22Rv1 (cell line): Measurements from ENCODE around the gene SFXN1.

Experiments used
- H3K27ac ChIP-seq: fragments of 450-650 bp; 2 replicates; pipeline ENCODE4 v1.5.1; 2017
- CTCF ChIP-seq: fragments of 450-650 bp; IDR thresholded peaks from 2 replicates; pipeline ENCODE4 v1.5.1; 2017; ENCODE audit warnings: mild to moderate bottlenecking
- ZFX ChIP-seq: fragments of 450-650 bp; IDR thresholded peaks from 2 replicates; pipeline ENCODE4 v1.6.1; 2017; ENCODE audit warnings: antibody characterized with exemption, borderline replicate concordance

Gene SFXN1

GRCh38 chr5:175517824-175518450 lies 39.6 kb downstream of the SFXN1 start:
- H3K27ac ChIP-seq, result no peak overlapping the region
- no peak for TF ChIP-seq CTCF
- no peak for TF ChIP-seq ZFX

- H3K27ac ChIP-seq, result no peak overlapping the region
These were observed 40.6 kb downstream of the SFXN1 start for GRCh38 chr5:175519006-175519405.

GRCh38 chr5:175520321-175520720 lies 42.0 kb downstream of the SFXN1 start:
- no peak for TF ChIP-seq CTCF
- TF ChIP-seq ZFX, result no peak
- no peak overlapping the region for H3K27ac ChIP-seq

More at GRCh38 chr5:175519006-175519405, 40.6 kb downstream of the SFXN1 start:
- no peak for TF ChIP-seq ZFX
- TF ChIP-seq CTCF, result no peak

GRCh38 chr5:175520873-175521272 lies 42.5 kb downstream of the SFXN1 start:
- no peak overlapping the region for H3K27ac ChIP-seq
- TF ChIP-seq ZFX (no peak), CTCF (no peak)

- TF ChIP-seq CTCF, result no peak
- no peak for TF ChIP-seq ZFX
- H3K27ac ChIP-seq, result no peak overlapping the region
These were observed 43.0 kb downstream of the SFXN1 start for GRCh38 chr5:175521313-175521833.

GRCh38 chr5:175523292-175523691 lies 44.9 kb downstream of the SFXN1 start:
- no peak overlapping the region for H3K27ac ChIP-seq
- no peak for TF ChIP-seq CTCF
- TF ChIP-seq ZFX, result no peak

- TF ChIP-seq ZFX (no peak), CTCF (no peak)
- H3K27ac ChIP-seq, result no peak overlapping the region
These were observed 45.9 kb downstream of the SFXN1 start for GRCh38 chr5:175524211-175524610.
